HG03520 (cell line): ENCODE measurements around the gene PRDM15.

ENCODE experiments used
- ATAC-seq: cut with Tn5 transposase; IDR thresholded peaks from one replicate; pipeline ENCODE4 v1.9.1; 2021; ENCODE audit warnings: mild to moderate bottlenecking, moderate library complexity; ENCODE audit not compliant: unreplicated experiment

Gene PRDM15

GRCh38 chr21:41767606-41768436 lies 111.3 kb downstream of the PRDM15 start:
- ATAC-seq: no peak

GRCh38 chr21:41766883-41767605 lies 112.1 kb downstream of the PRDM15 start, which contains the start of gene RIPK4:
Gene RIPK4, minus strand, starts transcription at chr21:41767052. Its CDS starts 11 bp downstream, at chr21:41767041.
- ATAC-seq: no peak

- no peak for ATAC-seq
These were observed 112.9 kb downstream of the PRDM15 start for GRCh38 chr21:41765973-41766882.

GRCh38 chr21:41765420-41765821 lies 113.7 kb downstream of the PRDM15 start:
- no peak for ATAC-seq

GRCh38 chr21:41764558-41765419 lies 114.4 kb downstream of the PRDM15 start:
- ATAC-seq: no peak

GRCh38 chr21:41763996-41764395 lies 115.1 kb downstream of the PRDM15 start:
- no peak for ATAC-seq

- no peak for ATAC-seq
These were observed 115.7 kb downstream of the PRDM15 start for GRCh38 chr21:41763398-41763931.

- no peak for ATAC-seq
These were observed 116.4 kb downstream of the PRDM15 start for GRCh38 chr21:41762753-41763152.

GRCh38 chr21:41761934-41762635 lies 117.1 kb downstream of the PRDM15 start:
- ATAC-seq: no peak

- ATAC-seq: no peak
These were observed 117.8 kb downstream of the PRDM15 start for GRCh38 chr21:41761211-41761933.

GRCh38 chr21:41760411-41760810 lies 118.7 kb downstream of the PRDM15 start:
- no peak for ATAC-seq

- ATAC-seq: no peak
These were observed 119.2 kb downstream of the PRDM15 start for GRCh38 chr21:41759926-41760325.

- ATAC-seq: no peak
These were observed 119.8 kb downstream of the PRDM15 start for GRCh38 chr21:41759214-41759840.

- no peak for ATAC-seq
These were observed 120.6 kb downstream of the PRDM15 start for GRCh38 chr21:41758550-41758949.

- ATAC-seq: no peak
These were observed 123.0 kb downstream of the PRDM15 start for GRCh38 chr21:41755934-41756773.

GRCh38 chr21:41755258-41755933 lies 123.7 kb downstream of the PRDM15 start:
- no peak for ATAC-seq

GRCh38 chr21:41754479-41754891 lies 124.7 kb downstream of the PRDM15 start:
- ATAC-seq: no peak
